CD4-positive, alpha-beta T cell (primary cell): ENCODE measurements around the gene PHF14. TPM values are rescaled to one million over a fixed set of nuclear protein-coding genes. Genes with fewer than 3 reads are reported as not detected.

Experiments
- ATAC-seq: fragments of 200-7000 bp; cut with Tn5 transposase; one replicate; pipeline ENCODE4 v1.10.0; 2022; ENCODE audit warnings: mild to moderate bottlenecking; ENCODE audit not compliant: poor library complexity
- CTCF ChIA-PET: fragments of 350-600 bp; sonication (Branson Sonifier 250); formaldehyde crosslinking; loops from one replicate; lab custom pipeline; 2021; ENCODE audit warnings: antibody characterized with exemption, inconsistent platforms; lab: Charles Lee
- POLR2A ChIA-PET: fragments of 350-600 bp; sonication (Branson Sonifier 250); formaldehyde crosslinking; loops from one replicate; lab custom pipeline; 2021; ENCODE audit warnings: antibody characterized with exemption, inconsistent platforms; lab: Charles Lee
- DNase-seq, 14 experiments: peaks; one replicate each; pipeline ENCODE4 v3.0.0-alpha.2; 2013 to 2020; ENCODE audit warnings: mixed read lengths in 2 of 14
- H3K27ac ChIP-seq, 2 donors: one replicate each; pipeline versions ENCODE4 v1.5.1 to v1.7.0; 2013; ENCODE audit warnings: low read length in 2 of 2, low read depth in 1 of 2, mild to moderate bottlenecking in 1 of 2
- H3K27me3 ChIP-seq, 2 experiments: 1 replicate in 1 of 2; 2 replicates in 1 of 2; pipeline versions ENCODE4 v1.6.1 to v1.7.0; 2013; ENCODE audit warnings: low read length in 2 of 2, control low read depth in 1 of 2, mild to moderate bottlenecking in 1 of 2, moderate library complexity in 1 of 2; ENCODE audit not compliant: insufficient read depth in 2 of 2, control insufficient read depth in 1 of 2
- H3K36me3 ChIP-seq: one replicate; pipeline ENCODE4 v1.6.1; 2013; ENCODE audit warnings: low read length, control low read depth; ENCODE audit not compliant: insufficient read depth
- H3K4me1 ChIP-seq: one replicate; pipeline ENCODE4 v1.6.1; 2013; ENCODE audit warnings: low read length, control low read depth; ENCODE audit not compliant: insufficient read depth
- H3K4me3 ChIP-seq: one replicate; pipeline ENCODE4 v1.5.1; 2013; ENCODE audit warnings: mild to moderate bottlenecking, low read length, moderate library complexity
- H3K9me3 ChIP-seq, 2 experiments: 1 replicate in 1 of 2; 2 replicates in 1 of 2; pipeline versions ENCODE4 v1.6.1 to v1.7.0; 2013; ENCODE audit warnings: low read length in 2 of 2, mild to moderate bottlenecking in 2 of 2, control low read depth in 1 of 2, moderate library complexity in 1 of 2; ENCODE audit not compliant: control insufficient read depth in 1 of 2, insufficient read depth in 1 of 2
- H3K27ac Mint-ChIP-seq: one replicate; pipeline ENCODE4 v1.8.0; 2020; ENCODE audit warnings: mixed read lengths
- H3K27me3 Mint-ChIP-seq: one replicate; pipeline ENCODE4 v1.8.0; 2021; ENCODE audit warnings: mixed read lengths
- H3K36me3 Mint-ChIP-seq: one replicate; pipeline ENCODE4 v1.8.0; 2021; ENCODE audit warnings: low read depth, mixed read lengths
- H3K4me1 Mint-ChIP-seq: one replicate; pipeline ENCODE4 v1.8.0; 2021; ENCODE audit warnings: low read depth, mixed read lengths
- H3K4me3 Mint-ChIP-seq: one replicate; pipeline ENCODE4 v1.8.0; 2020; ENCODE audit warnings: mild to moderate bottlenecking, mixed read lengths
- H3K9me3 Mint-ChIP-seq: one replicate; pipeline ENCODE4 v1.8.0; 2020; ENCODE audit warnings: mixed read lengths
- intact Hi-C, 2 experiments: fragments of 100-400 bp; cut with DNase I in 1 of 2; cut with micrococcal nuclease in 1 of 2; formaldehyde crosslinking; loops; one replicate each; pipeline versions ENCODE4 v1.15.1 to v1.9.0; 2023 to 2025; cut with DNase I, micrococcal nuclease
- total RNA-seq, 174 experiments: library from RNA in 2 of 174; stranded (reverse) in 2 of 174; gene quantifications; one replicate each; pipeline ENCODE4 v1.2.3 and lab custom pipeline; 2021 to 2026
- TF ChIP-seq, protein P1 (sequence below): fragments of 200-600 bp; IDR thresholded peaks from one replicate; pipeline ENCODE4 v1.8.0; 2022; ENCODE audit warnings: antibody characterized with exemption, mild to moderate bottlenecking

Gene PHF14
- total RNA-seq, 2 experiments from 2014 or later, result 23.1 TPM

DNA sequence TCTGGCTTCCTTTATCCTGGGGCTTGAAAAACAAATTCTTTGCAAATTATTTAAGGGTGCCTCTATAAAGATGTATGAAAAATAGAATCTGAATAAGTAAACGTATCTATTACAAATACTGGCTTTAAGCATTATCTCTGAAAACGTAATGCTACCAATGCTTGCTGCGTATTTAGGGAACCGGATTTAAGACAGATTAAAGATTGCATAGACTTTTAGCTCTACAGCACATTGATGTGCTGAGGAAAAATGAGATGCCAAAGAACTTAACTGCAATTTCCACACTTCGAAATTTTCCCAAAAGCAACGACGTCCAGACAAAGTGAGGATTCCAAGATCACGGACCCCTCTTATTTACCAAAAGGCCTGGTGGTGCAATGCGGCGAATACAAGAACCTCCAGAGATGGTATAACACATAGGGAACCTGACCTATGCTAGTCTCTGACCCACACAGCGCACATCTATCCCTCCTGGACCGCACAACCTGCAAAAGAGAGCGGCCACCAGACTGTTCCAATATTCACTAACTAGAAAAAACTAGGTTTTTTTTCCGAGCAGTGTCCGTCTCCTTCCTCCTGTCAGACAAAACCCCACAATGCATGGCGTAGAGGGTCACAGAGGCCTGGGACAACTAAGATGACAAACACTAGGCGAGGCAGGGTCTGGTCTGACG lies 34.3 kb upstream of the PHF14 start:
- H3K36me3 Mint-ChIP-seq, result peaks cover 39% of the 10 kb centered on the region
- intact Hi-C loops, result no loop called here
- H3K4me1 ChIP-seq, result peaks cover 10% of the 10 kb centered on the region
- no peaks in the 10 kb centered on the region for H3K9me3 Mint-ChIP-seq
- DNase-seq, result peak in 3 of 14 experiments; percentile 2 to 8 (median 3)
- H3K4me3 Mint-ChIP-seq, result no peak overlapping the region
- H3K27me3 ChIP-seq, result no peaks in the 10 kb centered on the region
- no peak overlapping the region for H3K27ac Mint-ChIP-seq
- ChIA-PET POLR2A (interaction anchor here (0.7 to 3.6 kb wide), 15 partner anchors 7 to 1747 kb away, joined by 3 to 141 read pairs (median 5); partner anchors contain the start of gene PHF14), CTCF (interaction anchor here (1.1 to 2.0 kb wide), 3 partner anchors 9 to 35 kb away, joined by 3 to 4 read pairs (median 3); no protein-coding TSS in a partner anchor)
- TF ChIP-seq, protein P1, sequence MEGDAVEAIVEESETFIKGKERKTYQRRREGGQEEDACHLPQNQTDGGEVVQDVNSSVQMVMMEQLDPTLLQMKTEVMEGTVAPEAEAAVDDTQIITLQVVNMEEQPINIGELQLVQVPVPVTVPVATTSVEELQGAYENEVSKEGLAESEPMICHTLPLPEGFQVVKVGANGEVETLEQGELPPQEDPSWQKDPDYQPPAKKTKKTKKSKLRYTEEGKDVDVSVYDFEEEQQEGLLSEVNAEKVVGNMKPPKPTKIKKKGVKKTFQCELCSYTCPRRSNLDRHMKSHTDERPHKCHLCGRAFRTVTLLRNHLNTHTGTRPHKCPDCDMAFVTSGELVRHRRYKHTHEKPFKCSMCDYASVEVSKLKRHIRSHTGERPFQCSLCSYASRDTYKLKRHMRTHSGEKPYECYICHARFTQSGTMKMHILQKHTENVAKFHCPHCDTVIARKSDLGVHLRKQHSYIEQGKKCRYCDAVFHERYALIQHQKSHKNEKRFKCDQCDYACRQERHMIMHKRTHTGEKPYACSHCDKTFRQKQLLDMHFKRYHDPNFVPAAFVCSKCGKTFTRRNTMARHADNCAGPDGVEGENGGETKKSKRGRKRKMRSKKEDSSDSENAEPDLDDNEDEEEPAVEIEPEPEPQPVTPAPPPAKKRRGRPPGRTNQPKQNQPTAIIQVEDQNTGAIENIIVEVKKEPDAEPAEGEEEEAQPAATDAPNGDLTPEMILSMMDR, result no peak
- peaks cover 30% of the 10 kb centered on the region for H3K36me3 ChIP-seq
- H3K27ac ChIP-seq, result peak overlapping the region; percentile 79 to 98
- H3K9me3 ChIP-seq, result no peaks in the 10 kb centered on the region
- peaks cover 22% of the 10 kb centered on the region for H3K4me1 Mint-ChIP-seq
- peak; percentile 5 for ATAC-seq
- H3K27me3 Mint-ChIP-seq, result no peaks in the 10 kb centered on the region
- H3K4me3 ChIP-seq, result peak overlapping the region; percentile 96

DNA sequence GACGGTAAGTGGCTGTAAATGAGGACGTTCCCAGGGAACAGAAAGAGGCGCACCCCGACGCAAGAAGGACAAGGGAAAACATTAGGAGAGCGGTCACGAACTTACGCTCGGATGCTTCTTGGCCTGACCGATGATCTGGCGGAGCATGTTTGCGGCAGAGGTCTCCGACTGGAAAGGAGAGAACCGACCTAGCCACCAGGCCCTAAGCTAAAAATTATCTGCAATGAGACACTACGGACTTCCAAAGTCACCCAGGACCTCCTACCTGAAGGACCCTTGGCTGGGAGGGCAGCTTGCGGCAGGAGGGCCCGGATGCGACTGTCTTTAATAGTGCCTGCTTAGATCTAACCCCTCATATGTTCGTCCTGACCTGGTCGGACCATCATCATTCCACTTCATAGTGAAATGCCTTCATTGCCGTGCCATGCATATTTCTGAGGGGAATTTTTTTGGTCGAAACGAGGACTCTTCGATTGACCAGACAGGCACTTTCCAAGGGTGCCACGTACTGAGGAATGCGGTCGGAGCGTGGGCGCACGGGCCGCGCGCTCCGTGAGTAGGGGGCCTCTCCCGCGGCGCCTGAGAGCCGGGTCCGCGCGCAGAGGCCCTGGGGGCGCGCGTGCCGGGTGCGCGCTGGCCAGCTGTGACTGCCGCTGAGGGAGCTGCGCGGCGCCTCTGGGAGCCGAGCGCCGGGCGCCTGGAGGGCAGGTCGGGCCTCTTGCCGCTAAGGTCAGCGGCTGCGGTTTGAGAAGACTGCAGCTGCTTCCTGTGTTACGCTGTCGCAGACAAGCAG lies 33.6 kb upstream of the PHF14 start:
- H3K27me3 ChIP-seq, result no peaks in the 10 kb centered on the region
- H3K4me3 Mint-ChIP-seq, result no peak overlapping the region
- H3K27ac Mint-ChIP-seq, result no peak overlapping the region
- no peaks in the 10 kb centered on the region for H3K9me3 Mint-ChIP-seq
- DNase-seq (peak; percentile 70 to 97 (median 85)), ATAC-seq (peak; percentile 83)
- H3K36me3 ChIP-seq, result peaks cover 28% of the 10 kb centered on the region
- no peaks in the 10 kb centered on the region for H3K9me3 ChIP-seq
- intact Hi-C loops, result loop anchor here in 1 of 2 experiments (1.0 kb wide), 1 partner anchor 33 kb away; the partner anchor contains the start of gene PHF14
- H3K27ac ChIP-seq, result peak overlapping the region; percentile 79 to 98
- peaks cover 21% of the 10 kb centered on the region for H3K4me1 Mint-ChIP-seq
- H3K4me3 ChIP-seq, result peak overlapping the region; percentile 96
- TF ChIP-seq, protein P1, result no peak
- ChIA-PET CTCF (interaction anchor here (0.9 to 2.0 kb wide), 5 partner anchors 10 to 171 kb away, joined by 3 to 6 read pairs (median 4); no protein-coding TSS in a partner anchor), POLR2A (interaction anchor here (0.6 to 3.6 kb wide), 22 partner anchors 8 to 1880 kb away, joined by 3 to 141 read pairs (median 4); partner anchors contain the start of gene PHF14)
- H3K4me1 ChIP-seq, result peaks cover 10% of the 10 kb centered on the region
- no peaks in the 10 kb centered on the region for H3K27me3 Mint-ChIP-seq
- peaks cover 32% of the 10 kb centered on the region for H3K36me3 Mint-ChIP-seq

DNA sequence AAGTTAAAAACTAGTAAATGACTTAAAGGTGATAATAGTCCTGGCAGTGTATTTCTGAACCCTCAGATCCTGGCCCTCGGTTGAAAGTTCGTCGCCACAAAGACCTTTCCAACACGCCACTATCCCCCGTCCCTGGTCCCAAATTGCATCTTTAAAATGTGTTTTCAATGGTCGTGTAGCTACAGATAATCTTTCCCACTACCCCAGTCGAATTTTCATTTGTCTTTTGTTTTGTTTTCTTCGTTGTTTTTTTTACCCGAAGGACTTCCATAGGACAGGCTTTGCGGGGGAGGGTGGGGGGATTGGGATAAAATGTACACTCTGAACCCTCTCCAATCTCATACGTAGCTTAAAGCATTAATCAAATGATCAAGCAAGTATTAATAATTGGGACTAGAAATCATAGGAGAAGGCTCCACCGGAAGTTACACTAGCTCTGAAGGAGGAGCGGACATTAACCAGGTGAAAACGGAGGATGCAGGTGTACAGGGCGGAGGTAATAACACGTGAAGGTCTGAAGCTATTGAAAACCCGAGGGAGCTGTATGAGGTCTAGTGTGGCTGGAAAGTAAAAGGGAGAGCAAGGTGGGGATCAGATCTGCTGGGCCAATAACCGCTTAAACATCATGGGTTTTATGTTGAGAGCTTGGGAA lies 32.8 kb upstream of the PHF14 start:
- Histone ChIP-seq H3K4me1 (peaks cover 10% of the 10 kb centered on the region), H3K9me3 (no peaks in the 10 kb centered on the region), H3K27me3 (no peaks in the 10 kb centered on the region), H3K36me3 (peaks cover 20% of the 10 kb centered on the region), H3K4me3 (peak overlapping the region; percentile 96), H3K27ac (peak overlapping the region; percentile 75 to 79)
- no peak overlapping the region for H3K27ac Mint-ChIP-seq
- intact Hi-C loops, result loop anchor here (1.0 kb wide), 2 partner anchors 31 to 32 kb away; partner anchors contain the start of gene PHF14 (in 1 of the 2)
- H3K4me3 Mint-ChIP-seq, result no peak overlapping the region
- POLR2A ChIA-PET, result interaction anchor here (0.7 to 3.6 kb wide), 15 partner anchors 11 to 1270 kb away, joined by 3 to 141 read pairs (median 5); partner anchors contain the start of gene PHF14
- peaks cover 14% of the 10 kb centered on the region for H3K4me1 Mint-ChIP-seq
- H3K9me3 Mint-ChIP-seq, result no peaks in the 10 kb centered on the region
- ATAC-seq, result peak; percentile 12
- TF ChIP-seq, protein P1, result no peak
- DNase-seq, result peak in 10 of 14 experiments; percentile 2 to 59 (median 12)
- CTCF ChIA-PET, result interaction anchor here (0.9 to 2.0 kb wide), 8 partner anchors 10 to 171 kb away, joined by 3 to 6 read pairs (median 4); partner anchors contain the start of gene PHF14
- no peaks in the 10 kb centered on the region for H3K27me3 Mint-ChIP-seq
- H3K36me3 Mint-ChIP-seq, result peaks cover 24% of the 10 kb centered on the region
